Stimulated activated CD8-positive, alpha-beta memory T cell treated with anti-CD3 and anti-CD28 coated beads, Interleukin-15, amount 100 ng/mL, for 24 hours (primary cell): ENCODE results near the gene HMGB3.
A peak's percentile ranks its signal among the peaks of the same experiment; 100 is the strongest.
"Not testable (repeated sequence)": the region's sequence is repeated elsewhere in the genome, so short reads cannot be mapped to it uniquely, and the experiment has no call there.

ENCODE experiments used
- DNase-seq: peaks from one replicate; pipeline ENCODE4 v3.0.0-alpha.2; 2020; ENCODE audit warnings: low read depth

The HMGB3 gene

GRCh38 chrX:150982788-150983520 lies at the start of gene HMGB3:
Gene HMGB3, plus strand, starts transcription at chrX:150983335. Its CDS starts 2,265 bp downstream, at chrX:150985600.
- peak; percentile 32 for DNase-seq

- DNase-seq = no peak
These were observed 49.2 kb upstream of the HMGB3 start for GRCh38 chrX:150933945-150934350.

- no peak for DNase-seq
These were observed 48.7 kb upstream of the HMGB3 start for GRCh38 chrX:150934453-150934852.

DNA sequence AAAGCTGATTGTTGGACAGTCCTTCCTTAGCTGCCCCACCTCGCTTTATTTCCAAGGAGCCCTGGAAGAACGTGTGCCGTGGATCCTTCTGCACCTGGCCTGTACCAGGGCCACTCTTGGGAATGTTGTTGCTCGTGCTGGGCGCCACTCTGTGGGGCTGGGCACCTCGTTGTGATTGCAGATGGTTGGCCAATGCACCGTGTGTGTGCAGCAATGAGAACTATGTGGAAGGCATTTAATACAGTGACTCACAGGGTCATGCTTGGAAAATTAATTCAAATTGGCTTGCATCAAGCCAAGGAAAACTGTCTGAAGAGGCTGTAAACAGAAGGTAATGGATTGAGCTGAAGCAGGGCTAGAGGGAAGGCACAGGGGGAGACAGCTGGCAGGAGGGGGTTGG lies 47.7 kb upstream of the HMGB3 start:
- DNase-seq = no peak

GRCh38 chrX:150936556-150936955 lies 46.6 kb upstream of the HMGB3 start:
- DNase-seq = no peak

DNA sequence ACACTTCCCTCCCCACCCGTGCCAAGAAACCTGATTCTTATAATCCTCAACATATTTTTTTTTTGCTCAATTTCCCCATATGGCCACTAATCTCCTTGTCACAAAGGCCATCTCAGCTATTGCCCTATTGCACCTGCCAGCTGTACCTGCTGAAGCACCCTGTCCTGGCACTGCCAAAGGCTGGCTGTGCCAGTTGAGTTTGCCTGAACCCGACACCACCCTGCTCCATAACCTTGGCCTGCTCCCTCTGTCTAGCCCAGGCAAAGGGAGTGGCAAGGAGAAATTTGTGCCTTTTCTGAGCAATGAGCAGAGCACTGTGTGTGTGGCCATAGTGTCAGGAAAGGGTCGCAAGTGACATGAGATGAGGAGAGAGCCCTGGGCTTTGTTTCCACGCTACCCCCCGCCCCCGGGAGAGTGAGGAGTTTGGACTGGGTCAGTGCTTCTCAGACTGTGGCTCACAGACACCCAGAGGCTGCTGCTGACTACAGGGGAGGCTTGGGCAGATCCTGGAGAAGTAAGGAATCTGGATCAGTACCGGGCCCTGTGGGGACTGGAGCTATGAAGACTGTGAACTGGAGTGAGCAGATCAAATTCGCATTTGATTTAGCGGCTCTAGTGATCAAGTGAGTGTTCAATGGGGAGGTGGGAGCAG lies 42.2 kb upstream of the HMGB3 start:
- no peak for DNase-seq

GRCh38 chrX:150941580-150941979 lies 41.6 kb upstream of the HMGB3 start:
- no peak for DNase-seq

GRCh38 chrX:150942942-150943594 lies 40.1 kb upstream of the HMGB3 start:
- no peak for DNase-seq

- DNase-seq = no peak
These were observed 38.9 kb upstream of the HMGB3 start for GRCh38 chrX:150944233-150944632.

- DNase-seq = no peak
These were observed 28.2 kb upstream of the HMGB3 start for GRCh38 chrX:150954951-150955350.

GRCh38 chrX:150955590-150955989 lies 27.5 kb upstream of the HMGB3 start:
- DNase-seq = no peak

DNA sequence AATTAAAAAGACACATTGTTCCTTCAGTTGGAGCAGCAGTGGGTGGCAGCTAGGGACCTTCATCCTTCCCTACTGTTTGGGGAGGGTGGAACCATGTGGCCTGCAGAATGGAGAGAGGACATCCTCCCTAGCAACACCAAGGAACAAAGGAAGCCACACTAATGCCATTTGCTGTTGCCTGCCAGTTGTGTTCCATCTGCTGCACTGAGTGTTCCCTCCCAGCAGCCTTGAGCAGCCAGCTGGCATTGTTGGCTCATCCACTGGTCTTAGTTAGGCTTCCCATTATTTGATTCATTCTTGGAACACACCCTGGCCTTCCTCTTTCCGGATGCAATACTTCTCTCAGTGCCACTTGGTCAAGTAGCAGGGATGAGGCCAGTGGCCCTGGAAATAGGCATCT lies 25.0 kb upstream of the HMGB3 start:
- no peak for DNase-seq

GRCh38 chrX:150959557-150959956 lies 23.6 kb upstream of the HMGB3 start:
- no peak for DNase-seq

DNA sequence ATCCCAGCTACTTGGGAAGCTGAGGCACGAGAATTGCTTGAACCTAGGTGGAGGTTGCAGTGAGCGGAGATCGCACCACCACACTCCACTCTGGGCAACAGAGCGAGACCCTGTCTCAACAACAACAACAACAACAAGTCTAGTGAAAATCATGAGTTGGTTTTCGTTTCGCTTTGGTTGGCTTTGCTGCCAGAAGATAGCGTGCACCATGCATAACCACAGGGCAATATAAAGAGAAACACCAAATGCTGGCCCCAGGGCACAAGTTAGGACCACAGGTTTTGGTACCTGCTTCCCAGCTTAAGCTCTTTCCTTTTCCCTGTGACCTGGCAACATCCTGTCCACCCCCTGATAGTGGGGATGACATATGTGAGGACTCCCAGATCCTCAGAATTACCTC lies 21.5 kb upstream of the HMGB3 start:
- no peak for DNase-seq

- not testable (repeated sequence) for DNase-seq
These were observed 18.7 kb upstream of the HMGB3 start for GRCh38 chrX:150964416-150964815.

GRCh38 chrX:150966235-150966634 lies 16.9 kb upstream of the HMGB3 start:
- DNase-seq = no peak

GRCh38 chrX:150966742-150967141 lies 16.4 kb upstream of the HMGB3 start:
- DNase-seq = no peak

DNA sequence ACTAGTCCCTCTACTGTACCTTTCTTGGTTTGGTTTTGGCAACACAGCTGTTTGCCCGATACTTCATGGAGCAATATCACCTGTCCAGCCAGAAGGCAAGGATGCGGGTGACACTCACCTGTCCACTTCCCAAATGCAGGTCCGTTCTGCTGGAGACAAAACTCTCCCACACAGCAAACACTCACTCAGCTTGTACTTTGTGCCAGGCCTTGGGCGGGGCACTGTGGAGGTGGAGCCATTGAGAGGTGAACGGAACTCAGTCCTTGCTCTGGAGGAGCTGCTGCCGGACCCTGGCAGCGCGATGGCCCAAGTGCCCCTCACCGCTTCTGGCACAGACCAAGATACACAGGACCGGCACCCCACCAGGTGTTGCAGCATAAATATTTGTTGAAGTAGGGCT lies 15.3 kb upstream of the HMGB3 start:
- DNase-seq = no peak

DNA sequence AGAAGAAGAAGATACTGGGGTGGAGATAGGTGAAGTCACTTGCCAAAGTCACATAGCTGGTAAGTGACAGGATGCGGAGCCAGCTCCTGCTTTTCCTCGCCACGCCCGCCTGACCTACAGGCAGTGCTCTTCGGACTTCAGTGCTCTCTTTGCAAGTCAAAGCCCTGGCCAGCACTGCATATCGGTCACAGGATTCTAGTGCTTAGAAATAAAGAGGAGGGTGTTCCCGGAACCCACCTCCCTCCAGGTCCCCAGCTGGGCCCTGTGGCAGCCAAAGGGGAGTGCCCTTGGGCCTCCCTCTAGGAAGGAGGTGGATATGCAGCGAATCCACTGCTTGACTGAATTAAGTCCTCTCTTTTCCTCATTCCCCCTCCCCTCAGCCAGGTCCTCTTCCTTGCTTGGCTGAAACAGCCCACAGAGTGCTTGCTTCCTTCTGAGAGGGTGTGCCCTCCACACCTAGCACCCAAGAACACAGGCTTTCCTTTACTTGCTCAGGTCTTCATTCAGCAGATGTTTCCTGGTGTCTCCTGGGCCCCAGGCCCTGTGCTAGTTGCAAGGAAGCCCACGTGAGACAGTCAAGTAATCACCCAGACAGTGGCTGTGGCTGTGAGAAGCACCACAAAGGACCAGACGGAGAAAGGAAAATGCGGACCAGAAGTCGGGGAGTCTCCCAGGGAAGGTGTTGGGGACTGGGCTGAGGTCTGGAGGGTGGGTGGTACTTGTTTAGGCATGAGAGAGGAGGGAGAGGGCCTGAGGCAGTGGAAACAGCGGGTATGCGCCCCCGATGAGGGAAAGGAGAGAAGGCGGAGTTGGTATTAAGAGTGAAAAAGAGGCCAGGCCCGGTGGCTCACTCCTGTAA lies 14.0 kb upstream of the HMGB3 start:
- DNase-seq = no peak

DNA sequence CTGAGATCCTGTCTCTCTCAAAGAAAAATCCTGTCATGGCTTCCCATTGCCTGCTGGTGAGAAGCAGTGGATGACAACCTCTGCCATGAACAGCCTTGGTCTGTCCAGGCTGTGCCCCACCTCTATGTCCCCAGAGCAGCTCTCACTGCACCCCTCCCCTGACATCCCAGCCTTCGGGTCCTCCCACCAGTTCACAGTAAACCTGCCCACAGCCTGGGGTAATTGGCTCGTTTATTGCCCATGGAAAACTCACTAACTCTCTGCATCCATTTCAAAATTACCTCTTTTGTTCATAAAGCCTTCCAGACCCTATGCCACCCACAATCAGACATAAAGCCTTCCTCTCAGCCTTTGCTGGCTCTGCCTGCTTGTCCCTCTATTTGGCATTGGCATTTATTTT lies 10.7 kb upstream of the HMGB3 start:
- DNase-seq = no peak

DNA sequence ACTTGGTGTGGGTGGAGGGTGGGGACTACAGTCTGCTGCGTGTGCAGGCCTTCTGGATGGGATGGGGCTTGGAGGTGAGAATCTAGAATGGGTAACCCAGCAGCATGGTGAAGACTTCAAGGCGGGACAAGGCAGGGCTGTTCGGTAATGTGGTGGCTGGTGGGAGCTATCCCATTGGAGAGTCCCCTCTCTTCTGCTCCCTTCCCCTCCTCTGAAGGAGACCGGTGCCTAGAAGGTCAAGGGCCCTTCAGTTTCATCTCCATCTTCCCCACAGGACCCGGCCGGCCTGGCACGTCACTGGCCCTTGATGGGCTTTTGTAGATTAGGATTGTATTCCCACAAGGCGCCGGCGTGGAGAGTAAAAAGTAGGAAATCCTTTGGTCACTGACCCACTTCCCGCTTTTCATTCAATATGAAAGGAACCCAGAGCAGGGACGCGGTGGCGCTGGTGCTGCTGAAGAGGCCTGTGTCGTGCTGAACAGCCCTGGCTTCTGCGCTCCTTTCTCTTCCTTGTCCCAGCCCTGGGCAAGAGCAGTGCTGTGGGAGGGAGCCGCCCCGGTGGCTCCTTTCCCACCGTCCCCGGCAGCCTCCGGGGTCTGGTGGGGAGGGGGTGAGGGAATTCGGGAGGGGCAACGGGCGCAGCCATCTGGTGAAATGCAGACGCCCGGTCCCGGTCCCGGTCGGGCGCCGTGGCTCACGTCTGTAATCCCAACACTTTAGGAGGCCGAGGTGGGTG lies 7.3 kb upstream of the HMGB3 start:
- no peak for DNase-seq
